GM12874 (cell line): Measurements from ENCODE around the gene TOR3A.

Experiments
- TF ChIP-seq, protein P1 (sequence below): IDR thresholded peaks from 2 replicates; pipeline ENCODE4 v1.5.1; 2011; ENCODE audit warnings: low read depth, mild to moderate bottlenecking, control low read depth, low read length, moderate library complexity; ENCODE audit not compliant: insufficient read depth

The TOR3A gene

GRCh38 chr1:179082333-179082998 lies 596 bp downstream of the TOR3A start:
- TF ChIP-seq, protein P1, sequence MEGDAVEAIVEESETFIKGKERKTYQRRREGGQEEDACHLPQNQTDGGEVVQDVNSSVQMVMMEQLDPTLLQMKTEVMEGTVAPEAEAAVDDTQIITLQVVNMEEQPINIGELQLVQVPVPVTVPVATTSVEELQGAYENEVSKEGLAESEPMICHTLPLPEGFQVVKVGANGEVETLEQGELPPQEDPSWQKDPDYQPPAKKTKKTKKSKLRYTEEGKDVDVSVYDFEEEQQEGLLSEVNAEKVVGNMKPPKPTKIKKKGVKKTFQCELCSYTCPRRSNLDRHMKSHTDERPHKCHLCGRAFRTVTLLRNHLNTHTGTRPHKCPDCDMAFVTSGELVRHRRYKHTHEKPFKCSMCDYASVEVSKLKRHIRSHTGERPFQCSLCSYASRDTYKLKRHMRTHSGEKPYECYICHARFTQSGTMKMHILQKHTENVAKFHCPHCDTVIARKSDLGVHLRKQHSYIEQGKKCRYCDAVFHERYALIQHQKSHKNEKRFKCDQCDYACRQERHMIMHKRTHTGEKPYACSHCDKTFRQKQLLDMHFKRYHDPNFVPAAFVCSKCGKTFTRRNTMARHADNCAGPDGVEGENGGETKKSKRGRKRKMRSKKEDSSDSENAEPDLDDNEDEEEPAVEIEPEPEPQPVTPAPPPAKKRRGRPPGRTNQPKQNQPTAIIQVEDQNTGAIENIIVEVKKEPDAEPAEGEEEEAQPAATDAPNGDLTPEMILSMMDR: no peak

DNA sequence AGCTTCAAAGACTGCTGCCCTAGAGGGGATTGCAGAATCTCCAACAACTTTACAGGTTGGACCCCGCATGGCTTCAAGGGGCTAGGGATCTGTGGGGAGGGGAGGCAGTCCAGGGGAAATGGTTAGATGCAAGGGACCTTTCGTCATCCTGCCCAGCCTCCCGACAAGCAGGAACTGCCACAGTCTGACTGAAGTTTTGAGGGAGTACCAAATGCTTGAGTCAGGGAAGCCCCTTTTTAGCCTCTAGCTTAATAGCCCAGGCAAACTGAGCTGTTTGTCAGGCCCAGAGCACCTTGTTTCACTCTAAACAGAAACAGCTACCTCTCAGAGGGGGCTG lies 1.1 kb downstream of the TOR3A start:
- TF ChIP-seq, protein P1: no peak

DNA sequence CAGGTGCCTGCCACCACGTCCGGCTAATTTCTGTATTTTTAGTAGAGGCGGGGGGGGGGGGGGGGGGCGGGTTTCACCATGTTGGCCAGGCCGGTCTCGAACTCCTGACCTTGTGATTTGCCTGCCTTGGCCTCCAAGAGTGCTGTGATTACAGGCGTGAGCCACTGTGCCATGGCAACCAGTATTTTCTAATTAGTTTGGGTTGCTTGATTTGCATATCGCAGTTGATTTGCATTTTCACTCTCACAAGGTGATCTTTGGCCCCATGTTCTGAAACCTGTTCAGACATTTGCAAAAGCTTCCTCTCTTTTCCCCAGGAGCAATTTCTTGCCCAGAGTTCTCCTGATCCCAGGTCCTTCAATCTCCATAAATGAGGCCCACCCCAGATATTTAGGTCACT lies 1.7 kb downstream of the TOR3A start:
- TF ChIP-seq, protein P1: no peak

DNA sequence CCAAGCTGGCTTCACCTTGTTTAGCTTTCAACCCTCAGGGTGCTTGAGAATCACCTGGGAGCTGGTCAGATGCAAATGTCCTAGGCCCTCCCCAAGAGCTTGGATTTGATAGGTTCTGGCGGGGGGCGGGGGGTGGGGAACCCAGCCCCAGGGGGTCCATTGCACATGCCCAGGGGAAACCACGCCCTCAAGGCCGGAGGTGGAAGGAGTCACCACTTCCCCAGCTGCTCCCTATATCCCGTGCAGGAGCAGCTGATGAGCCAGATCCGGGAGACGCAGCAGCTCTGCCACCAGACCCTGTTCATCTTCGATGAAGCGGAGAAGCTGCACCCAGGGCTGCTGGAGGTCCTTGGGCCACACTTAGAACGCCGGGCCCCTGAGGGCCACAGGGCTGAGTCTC lies 5.8 kb downstream of the TOR3A start:
- TF ChIP-seq, protein P1: no peak

- TF ChIP-seq, protein P1: no peak
These were observed 8.1 kb downstream of the TOR3A start for GRCh38 chr1:179089827-179090482.

GRCh38 chr1:179090522-179090921 lies 8.7 kb downstream of the TOR3A start:
- TF ChIP-seq, protein P1: no peak

- TF ChIP-seq, protein P1: no peak
These were observed 9.1 kb downstream of the TOR3A start for GRCh38 chr1:179090923-179091322.
